ENCODE results near the gene SSNA1. TPM values are rescaled to one million over a fixed set of nuclear protein-coding genes. Genes with fewer than 3 reads are reported as not detected.
A peak's percentile ranks its signal among the peaks of the same experiment; 100 is the strongest.

The SSNA1 gene
- total RNA-seq, 1 donor from 2014 or later: 143 TPM

DNA sequence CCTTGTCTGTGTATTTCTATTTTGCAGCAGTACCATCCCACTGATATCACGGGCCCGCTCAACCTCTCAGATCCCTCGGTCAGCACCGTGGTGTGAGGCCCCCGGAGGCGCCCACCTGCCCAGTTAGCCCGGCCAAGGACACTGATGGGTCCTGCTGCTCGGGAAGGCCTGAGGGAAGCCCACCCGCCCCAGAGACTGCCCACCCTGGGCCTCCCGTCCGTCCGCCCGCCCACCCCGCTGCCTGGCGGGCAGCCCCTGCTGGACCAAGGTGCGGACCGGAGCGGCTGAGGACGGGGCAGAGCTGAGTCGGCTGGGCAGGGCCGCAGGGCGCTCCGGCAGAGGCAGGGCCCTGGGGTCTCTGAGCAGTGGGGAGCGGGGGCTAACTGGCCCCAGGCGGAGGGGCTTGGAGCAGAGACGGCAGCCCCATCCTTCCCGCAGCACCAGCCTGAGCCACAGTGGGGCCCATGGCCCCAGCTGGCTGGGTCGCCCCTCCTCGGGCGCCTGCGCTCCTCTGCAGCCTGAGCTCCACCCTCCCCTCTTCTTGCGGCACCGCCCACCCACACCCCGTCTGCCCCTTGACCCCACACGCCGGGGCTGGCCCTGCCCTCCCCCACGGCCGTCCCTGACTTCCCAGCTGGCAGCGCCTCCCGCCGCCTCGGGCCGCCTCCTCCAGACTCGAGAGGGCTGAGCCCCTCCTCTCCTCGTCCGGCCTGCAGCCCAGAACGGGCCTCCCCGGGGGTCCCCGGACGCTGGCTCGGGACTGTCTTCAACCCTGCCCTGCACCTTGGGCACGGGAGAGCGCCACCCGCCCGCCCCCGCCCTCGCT, 20.5 kb upstream of the SSNA1 start:
- DNase-seq (ENCODE audit: low read depth): no peak

DNA sequence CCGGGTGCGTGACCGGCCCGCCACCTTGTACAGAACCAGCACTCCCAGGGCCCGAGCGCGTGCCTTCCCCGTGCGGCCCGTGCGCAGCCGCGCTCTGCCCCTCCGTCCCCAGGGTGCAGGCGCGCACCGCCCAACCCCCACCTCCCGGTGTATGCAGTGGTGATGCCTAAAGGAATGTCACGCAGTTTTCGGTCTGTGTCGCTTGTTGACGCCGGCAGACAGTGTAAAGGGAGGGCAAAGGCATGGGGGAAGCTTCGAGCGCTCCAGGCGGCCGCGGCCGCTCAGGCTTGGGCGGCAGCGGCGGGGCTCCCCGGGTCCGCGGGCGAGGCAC, 19.9 kb upstream of the SSNA1 start:
- no peak for DNase-seq (ENCODE audit: low read depth)

DNA sequence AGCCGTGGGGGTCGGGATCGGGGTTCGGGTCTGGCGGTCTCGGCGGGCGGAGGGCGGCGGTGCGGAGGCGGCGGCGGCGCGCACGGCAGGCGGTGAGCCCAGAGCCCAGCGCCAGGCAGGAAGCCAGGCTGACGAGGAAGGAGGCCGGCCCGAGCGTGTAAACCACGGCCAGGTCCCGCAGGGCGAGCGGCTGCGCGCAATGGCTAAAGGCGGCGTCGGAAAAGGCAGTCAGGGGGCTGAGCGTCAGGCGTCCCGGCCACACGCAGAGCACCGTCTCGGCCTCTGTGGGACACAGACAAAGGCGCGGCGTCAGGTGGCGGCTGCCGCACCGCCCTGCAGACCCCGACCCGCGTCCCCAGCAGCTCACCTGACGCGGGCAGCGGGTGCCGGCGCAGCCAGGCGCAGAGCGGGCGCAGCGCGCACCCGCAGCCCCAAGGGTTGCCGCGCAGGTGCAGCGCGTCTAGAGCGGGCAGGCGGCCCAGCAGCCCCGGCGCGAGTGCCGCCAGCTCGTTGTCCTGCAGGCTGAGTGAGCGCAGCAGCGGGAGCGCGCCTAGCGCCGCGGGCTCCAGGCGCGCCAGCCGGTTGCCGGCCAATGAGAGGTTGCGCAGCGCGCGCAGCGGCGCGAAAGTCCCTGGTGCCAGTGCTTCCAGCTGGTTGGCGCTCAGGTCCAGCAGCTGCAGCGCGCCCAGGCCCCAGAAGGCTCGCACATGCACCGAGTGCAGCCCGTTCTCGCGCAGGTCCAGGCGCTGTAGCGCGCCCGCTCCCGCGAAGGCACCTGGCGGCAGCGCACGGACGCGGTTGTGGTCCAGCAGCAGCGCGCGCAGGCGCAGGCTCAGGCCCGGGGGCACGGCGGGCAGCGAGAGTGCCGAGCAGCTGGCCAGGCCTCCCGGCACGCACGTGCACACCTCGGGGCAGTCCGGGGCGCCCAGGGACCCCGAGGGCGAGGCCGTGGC, 19.3 kb upstream of the SSNA1 start:
- no peak for DNase-seq (ENCODE audit: low read depth)

DNA sequence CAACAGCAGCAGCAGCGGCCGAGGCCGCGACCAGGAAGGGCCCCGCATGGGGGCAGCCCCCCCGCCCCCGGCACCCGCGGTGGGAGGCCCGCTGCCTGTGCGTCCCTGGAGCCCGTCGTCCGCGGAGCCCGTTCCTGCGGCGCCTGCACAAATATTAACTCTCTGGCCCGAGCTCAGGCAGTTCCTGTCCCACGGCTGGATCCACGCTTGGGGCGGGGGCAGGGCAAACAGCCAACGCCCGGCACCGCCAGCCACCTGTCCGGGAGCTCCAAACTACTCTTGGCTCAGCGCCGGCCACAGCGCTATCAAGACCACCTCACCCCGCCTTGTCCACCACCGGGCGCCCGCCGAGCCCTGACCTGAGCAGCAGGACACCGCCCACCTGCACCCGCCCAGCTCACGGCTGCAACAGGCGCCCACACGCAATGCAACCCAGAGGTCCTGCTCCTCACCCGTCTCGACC, 18.5 kb upstream of the SSNA1 start, which contains the start of gene LRRC26:
LRRC26 (minus strand) TSS at position 156 of the 463 bp plus-strand sequence; CDS start at position 48, 108 bp downstream.
- DNase-seq (ENCODE audit: low read depth): no peak

DNA sequence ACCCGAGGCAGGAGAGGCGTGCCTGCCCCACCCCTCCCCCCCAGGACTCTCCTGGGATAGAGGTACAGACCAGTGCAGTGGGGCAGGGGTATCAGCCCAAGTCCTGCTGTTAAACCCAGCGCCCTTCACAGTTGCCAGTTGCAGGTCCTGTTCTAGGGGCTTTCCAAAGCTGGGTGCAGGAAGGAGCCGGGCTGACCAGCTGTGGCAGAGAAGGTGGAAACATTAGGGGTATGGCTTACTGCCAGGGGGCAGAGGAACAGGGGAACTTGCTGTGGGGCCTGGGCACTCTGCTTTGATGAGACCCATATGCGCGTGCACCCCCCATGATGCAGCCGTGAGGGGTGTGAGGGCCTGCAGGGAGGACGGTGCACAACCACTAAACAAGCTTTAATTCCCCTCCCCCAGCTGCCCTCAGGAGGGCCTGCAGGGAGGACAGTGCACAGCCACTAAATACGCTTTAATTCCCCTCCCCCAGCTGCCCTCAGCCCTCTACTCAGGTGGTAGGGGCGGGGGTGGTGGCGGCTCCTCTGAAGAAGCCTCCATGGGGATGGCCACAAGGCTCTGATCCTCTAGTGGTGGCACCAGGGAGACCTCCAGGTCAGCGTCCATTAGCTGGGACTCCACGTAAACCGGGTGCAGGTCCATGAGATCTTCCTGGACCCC, 17.9 kb upstream of the SSNA1 start:
- DNase-seq (ENCODE audit: low read depth): no peak

DNA sequence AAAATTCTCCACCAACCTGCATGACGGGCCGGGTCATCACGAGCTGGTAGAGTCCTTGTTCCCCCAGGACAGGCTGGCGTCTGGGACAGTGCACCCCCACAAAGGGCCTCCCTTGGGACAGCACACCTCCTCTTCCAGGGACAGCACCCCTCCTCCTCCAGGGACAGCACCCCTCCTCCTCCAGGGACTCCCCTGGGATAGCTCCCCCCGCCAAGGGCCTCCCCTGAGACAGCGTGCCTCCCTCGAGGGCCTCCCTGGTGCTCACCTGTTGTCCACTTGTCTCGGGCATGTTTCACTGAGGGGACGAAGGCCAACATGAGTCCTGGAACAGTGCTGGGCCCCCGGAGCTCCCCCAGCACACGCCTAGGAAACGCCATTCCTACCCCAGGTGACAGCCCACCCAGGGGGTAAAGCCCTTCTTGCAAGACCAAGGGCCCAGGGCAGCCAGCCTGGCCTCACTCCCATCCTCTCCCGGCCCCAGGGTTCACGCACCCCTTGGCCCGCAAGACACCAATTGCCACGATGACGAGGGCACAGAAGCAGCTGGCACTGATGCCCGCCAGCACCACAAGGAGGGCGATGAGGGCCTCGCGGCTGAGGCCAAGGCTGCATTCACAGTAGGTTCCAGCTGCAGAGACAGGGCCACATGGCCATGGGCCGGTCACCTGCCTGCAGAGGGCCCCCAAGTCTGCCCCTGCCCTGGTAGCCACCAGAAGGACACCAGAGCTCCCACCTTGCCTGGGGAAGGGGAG, 17.2 kb upstream of the SSNA1 start:
- DNase-seq (ENCODE audit: low read depth): peak; percentile 47

DNA sequence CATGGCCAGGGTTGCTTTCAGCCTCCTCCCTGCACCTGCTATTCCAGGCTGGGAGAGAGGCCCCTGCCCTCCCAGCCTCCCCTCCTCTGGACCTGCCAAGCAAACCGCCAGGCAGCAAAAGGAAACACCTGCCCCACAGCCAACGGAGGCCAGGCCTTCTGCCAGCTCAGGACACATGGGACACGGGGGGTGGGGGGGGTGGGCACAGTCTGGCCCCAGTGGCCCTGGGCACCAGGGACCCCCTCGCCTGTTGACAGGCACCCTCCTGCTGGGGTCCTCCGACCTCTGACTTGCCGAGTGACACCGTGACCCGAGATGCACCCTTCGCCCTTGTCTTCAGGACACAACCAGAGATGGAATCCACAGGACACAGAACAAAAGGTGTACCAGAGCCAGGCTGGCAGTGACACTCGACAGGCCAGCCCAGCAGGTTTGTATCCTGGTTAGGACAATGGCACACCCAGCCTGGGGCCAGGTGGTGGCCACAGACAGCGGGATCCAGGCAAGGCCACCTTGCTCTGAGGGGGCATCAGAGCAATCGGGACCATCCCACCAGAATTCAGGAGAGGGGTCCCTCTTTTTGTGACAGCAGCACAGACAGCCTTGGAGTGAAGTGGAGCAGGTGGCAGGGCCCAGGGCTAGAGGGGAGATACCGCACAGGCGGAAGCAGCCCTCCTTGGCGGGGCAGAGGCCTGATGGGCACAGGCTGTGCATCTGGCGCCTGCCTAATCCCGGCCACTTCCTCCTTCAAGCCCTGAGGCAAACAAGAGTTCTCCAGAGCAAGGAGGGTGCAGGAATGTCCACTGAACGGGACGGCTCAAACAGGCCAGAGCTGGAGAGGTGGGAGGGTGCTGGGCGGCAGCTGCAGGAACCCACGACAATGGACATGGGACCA, 15.3 kb upstream of the SSNA1 start:
- peak; percentile 28 for DNase-seq (ENCODE audit: low read depth)

DNA sequence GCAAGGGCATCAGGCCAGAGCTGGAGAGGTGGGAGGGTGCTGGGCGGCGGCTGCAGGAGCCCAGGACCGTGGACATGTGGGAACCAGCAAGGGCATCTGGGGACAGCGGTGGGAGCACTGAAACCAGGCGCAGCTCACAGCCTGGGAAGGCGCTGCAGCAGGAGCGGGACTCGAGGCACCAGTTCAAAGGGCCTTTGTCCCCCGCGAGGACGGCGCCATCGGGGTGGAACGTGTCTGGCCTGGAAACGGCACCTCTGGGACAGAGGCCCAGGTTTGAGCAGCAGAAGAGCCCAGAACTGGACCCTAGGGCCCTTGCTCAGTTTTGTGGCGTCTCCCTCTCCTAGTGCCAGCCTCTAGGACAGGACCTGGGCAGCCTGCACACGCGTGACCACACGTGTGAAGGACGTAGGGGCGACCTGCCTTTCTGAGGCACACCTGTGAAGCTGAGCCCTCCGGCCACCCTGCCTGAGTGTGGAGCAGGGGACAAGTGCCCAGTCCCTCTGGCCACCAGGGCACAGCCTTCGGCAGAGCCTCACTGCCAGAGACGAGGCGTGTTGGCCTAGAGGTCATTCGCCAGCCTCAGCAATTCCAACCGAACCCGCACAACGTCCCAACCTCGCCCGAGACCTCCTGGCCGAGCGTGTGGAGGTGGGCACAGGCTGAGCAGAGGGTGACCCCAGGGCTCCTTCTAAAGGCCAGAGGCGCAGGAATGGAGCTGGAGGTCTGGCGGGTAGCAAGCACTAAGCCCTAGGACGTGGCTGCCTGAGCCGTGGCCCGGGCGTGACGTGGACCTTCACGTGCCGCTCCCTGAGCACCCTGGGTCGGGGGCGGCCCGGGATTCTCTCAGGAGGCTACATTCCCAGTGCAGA, 14.4 kb upstream of the SSNA1 start:
- DNase-seq (ENCODE audit: low read depth): no peak

DNA sequence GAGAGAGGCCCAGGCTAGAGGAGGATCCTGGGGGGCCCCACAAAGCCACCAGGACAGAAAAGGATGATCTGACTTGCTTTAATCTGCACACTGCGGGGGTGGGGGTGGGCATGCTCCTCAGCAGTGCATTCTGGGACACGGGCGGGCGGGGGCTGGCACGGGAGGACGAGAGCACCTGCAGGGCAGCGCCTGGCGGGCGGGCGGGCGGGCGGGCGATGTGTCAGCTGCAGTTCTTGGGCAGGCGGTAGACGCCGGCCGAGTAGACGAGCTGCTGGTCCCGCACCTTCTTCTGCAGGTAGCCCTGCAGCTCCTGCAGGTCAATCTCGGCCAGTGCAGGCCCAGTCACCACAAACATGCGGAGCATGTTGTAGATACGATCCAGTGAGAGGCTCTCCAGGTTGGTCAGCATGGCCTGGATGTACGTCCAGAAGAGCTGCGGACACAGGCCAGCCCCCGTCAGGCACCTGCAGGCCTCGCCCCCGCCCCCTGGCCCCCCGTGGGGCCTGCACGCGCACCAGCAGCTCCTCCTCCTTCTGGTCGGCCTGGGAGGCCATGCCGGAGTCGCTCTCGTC, 13.7 kb upstream of the SSNA1 start:
- no peak for DNase-seq (ENCODE audit: low read depth)

DNA sequence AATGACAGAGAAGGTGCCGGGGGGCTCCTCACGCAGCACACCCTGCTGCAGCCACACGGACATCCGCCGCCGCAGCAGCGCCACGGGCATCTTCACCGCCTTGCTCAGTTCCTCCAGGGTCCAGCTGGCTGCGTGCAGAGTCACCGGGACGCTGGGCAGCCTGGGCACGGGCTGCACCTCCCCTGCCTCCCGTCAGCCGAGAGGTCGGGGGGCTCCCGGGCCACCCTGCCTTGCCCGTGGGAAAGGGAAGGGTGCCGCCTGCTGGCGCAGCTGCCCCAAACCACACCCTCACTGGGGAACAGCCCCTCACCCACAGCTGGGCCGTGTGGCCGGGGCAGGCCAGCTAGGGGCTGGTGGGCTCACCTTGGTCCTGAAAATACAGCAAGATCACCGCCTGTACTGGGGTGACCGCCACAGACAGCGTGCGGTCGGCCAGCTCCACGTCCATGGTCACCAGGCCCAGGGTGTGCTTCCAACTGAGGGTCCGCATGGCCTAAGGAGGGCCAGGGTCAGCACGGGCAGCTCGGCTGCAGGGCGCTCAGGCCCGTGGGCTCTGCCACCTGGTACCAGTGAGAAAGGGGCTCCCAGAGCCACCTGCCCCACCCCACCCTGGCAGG, 13.0 kb upstream of the SSNA1 start:
- no peak for DNase-seq (ENCODE audit: low read depth)

DNA sequence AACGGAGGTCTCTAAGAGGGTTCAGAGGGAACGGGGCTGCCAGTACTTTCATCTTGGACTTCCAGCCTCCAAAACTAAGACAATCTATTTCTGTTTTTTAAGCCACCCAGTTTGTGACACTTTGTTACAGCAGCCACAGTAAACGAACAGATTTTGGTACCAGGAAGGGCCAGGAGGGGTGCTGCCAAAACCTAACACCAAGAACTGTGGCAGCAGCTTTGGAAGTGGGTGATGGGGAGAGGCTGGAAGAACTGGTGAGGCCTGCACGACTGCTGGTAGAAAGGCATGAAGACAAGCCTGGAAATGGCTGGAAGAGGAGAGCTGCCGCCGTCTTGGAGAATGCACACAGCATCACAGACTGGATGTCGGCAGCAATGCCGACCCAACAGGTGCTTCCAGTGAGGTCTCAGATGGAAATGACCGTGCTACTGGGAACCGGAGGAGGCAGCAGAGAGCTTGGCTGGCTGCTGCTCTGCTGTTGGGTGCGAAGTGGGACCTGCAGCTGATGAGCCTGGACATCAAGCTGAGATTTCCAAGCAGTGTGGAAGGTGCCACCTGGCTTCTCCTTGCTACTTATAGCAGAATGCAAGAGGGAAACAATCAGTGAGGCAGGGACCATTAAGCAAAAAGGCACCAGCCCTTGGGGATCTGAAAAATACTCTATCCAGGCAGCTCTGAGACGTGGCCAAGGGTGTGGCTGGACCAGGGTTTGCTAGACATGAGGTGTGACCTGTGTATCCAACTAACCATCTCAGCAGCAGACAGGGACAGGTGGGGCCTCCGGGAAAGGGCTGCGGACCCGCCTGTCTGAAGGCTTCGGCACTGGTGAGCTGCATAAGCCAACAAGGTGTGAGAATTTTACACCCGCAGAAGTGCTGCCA, 11.9 kb upstream of the SSNA1 start:
- peak; percentile 66 for DNase-seq (ENCODE audit: low read depth)

DNA sequence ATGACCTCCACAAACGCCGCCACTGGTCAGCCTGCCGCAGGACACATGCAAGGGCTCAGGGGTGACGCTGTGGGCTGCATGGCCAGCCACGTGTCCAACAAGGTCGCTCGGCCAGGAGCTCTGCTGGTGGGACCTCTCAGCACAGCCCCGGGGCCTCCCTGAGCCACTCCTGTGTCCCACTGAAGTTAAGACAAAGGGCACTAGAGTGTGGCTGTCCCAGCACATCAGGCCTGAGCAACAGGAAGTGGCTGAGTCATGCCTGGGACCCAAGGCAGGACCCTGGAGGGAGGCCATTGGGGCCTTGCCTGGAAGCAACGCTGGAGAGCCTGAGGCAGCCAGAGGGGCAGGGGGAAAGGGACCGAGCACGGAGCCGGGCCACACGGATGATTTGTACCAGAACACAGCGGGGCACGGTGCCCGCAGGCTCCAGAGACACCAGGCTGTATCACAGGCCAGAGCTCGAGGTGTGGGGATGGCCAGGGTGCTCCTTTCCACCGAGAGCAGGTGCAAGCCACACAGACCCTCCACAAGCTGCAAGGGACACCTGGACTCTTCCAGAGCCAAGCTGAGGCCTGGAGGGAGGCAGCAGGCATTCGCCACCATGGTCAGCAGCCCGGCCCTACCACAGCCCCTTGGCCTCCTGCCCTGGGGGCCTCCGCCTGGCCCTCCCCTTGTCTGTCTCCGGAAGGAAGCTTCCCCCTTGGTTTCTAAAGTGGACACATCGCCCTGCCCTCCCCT, 10.1 kb upstream of the SSNA1 start:
- DNase-seq (ENCODE audit: low read depth): no peak

DNA sequence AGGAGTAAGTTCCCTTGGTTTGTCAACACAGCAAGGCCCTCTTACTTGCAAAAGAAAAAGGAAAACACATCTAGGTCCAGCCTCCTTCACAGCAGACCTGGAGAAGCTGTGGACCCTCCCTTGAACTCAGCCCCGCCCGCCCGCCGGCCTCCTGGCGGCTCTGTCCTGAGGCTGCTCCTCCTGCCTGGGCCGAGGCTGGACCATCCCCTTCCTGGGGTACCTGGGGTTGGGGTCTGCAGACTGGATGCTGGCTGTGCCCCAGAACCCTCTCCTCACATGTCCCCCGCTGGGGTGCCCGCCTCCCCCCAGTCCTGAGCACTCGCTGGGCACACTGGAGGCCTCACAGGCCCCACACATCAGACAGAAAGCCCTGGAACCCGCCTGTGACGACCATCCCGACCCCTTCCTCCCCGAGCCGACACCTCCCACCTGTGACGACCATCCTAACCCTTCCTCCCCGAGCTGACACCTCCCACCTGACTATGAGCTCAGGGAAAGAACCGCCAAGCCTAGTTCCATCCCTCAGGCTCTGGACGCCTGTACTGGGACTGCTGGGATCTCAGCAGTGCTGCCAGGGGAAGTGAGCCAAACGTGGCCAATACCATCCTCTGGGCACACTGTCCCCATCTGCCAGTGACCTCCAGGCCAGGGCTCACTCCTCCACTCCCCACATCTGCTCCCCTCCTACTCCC, 9.4 kb upstream of the SSNA1 start:
- no peak for DNase-seq (ENCODE audit: low read depth)

DNA sequence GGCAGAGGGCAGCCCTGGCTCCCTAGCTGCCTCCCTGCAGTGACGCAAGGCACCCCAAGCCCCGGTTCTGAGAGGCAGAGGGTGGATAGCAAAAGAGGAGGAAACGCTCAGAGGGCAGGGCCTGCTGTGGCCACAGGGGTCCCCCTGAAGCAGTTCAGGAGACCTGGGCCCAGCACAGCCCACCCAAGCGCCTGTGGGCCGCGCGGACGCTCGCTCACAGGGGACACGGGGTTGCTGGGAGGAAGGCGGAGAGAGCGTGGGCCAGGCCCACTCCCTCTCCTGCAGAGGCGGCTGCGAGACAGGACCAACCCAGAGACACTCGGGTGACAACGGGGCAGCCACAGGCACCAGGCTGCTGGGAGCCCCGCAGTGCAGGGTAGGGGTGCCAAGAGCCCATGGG, 8.7 kb upstream of the SSNA1 start:
- DNase-seq (ENCODE audit: low read depth): no peak

DNA sequence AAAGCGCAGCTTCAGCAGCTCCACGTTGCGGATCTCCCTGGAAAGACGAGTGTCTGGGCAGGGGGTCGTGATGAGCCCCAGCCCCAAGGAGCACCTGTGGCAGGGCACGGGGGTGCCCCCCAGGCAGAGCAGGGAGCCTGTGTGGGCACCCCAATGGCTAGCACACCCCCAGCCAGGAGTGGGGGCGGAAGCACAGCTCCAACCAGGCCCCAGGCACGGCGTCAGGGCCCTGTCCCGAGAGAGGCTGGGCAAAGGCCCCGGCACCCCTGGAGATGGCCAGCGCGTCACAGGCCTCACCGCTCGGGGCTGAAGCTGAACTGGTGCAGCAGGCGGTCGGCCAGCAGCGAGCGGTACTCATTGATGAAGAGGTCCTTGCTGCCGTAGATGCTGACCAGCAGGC, 8.0 kb upstream of the SSNA1 start:
- DNase-seq (ENCODE audit: low read depth): no peak

DNA sequence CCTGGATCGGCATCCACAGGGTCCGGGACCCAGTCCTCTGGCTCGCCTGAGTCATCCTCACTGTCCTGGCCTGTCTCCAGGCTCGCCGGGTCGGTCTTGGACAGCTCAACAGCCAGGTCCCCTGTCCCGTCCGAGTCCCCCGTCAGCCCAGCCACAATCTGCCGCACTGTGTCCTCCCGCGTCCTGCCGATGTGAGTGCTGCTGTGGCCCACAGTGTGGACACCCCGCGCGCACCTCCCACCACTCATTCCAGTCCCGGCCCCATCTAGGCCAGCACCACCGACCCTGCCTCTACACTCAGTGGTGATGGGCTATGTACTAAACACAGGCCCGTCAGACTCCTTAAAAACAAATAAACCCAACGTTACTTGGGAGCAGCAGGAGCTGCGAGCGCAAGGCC, 6.8 kb upstream of the SSNA1 start:
- DNase-seq (ENCODE audit: low read depth): no peak

Measured in myocyte (in vitro differentiated cells).